ENCODE results near the gene DNAH12.

GRCh38 chr3:57281715-57282114, 262.4 kb downstream of the DNAH12 start:
- TF ChIP-seq CTCF (IDR thresholded peaks at IDR 0.05; ENCODE audit: low read depth, low read length, poor library complexity, severe bottlenecking) (no peak), EZH2phosphoT487 (IDR thresholded peaks at IDR 0.05; ENCODE audit: borderline replicate concordance, low read length) (no peak)

Measured in DOHH2 (cell line).